ENCODE data around the gene PLXNA4.

PLXNA4 gene

DNA sequence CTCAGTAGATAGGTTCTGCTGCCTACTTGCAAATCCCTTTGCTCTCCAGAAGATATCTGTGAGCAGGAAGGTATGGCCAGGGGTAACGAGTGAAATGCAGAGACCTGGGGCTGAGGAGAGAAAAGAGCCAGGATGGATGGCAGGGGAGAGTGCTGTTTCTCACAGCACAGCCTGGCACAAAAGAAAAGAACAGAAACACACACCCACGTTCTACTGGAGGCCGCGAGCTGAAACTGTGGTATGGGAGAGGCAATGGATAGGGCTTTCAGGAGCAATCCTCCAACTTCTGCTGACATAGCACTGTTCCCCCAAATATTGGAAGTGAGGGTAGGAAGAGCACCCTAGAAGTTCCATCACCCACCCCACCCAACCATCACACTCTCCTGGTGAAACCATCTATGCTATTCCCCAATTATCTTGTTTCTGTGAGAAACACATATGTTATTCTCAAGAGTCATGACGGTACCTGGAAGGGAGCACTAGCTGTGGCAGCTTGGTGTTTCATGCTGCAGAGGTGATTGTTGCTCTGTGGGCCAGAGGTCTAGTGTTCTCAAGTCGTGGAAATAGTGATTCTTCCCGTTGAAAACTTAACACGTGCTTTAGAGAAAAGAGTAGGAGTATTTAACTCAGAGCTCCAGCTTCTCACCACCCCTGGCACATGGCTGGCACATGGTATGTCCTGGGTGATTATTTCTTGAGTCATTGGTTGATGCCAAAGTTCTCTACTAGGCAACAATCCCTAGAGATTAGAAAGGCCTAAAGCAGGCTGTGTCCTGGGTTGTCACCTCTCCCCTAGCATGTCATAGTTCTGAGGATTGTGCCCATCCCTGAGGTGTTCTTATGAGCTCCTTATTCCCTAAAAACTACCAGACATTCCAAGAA lies 198.3 kb downstream of the PLXNA4 start:
- H3K36me3 ChIP-seq (replicated peaks): no peaks in the 10 kb centered on the region
- H3K27me3 ChIP-seq (replicated peaks): no peaks in the 10 kb centered on the region
- in situ Hi-C loops (cut with HindIII; ENCODE audit: low pct_ligation_motif_present, low sequenced_read_pairs): no loop called here
- DNase-seq: no peak
- H3K4me3 ChIP-seq (ENCODE audit: low read depth, low read length): no peak overlapping the region
- TF ChIP-seq, protein P1, sequence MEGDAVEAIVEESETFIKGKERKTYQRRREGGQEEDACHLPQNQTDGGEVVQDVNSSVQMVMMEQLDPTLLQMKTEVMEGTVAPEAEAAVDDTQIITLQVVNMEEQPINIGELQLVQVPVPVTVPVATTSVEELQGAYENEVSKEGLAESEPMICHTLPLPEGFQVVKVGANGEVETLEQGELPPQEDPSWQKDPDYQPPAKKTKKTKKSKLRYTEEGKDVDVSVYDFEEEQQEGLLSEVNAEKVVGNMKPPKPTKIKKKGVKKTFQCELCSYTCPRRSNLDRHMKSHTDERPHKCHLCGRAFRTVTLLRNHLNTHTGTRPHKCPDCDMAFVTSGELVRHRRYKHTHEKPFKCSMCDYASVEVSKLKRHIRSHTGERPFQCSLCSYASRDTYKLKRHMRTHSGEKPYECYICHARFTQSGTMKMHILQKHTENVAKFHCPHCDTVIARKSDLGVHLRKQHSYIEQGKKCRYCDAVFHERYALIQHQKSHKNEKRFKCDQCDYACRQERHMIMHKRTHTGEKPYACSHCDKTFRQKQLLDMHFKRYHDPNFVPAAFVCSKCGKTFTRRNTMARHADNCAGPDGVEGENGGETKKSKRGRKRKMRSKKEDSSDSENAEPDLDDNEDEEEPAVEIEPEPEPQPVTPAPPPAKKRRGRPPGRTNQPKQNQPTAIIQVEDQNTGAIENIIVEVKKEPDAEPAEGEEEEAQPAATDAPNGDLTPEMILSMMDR (IDR thresholded peaks at IDR 0.05; ENCODE audit: low read depth, low read length, missing control alignments): no peak
- no peak overlapping the region for H3K27ac ChIP-seq

DNA sequence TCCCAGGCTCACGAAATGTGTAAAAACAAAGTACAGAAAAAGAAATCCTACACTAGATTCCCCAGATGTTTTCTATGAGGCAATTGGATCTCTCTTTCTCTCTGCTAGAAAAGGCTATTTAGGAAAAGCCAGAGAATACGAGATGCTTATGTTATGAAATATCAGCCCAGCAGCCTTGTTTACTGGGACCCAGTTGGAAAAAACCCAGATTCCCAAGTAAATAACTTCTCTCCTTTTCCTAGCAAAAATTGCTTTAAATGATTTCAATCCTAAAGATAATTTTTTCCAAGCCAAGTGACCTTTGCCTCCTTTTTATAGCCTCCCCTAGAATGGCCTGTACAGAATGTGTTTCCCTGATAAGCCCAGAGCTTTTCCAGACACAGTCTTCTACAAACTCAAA lies 199.3 kb downstream of the PLXNA4 start:
- TF ChIP-seq, protein P1 (IDR thresholded peaks at IDR 0.05; ENCODE audit: low read depth, low read length, missing control alignments): no peak
- in situ Hi-C loops (cut with HindIII; ENCODE audit: low pct_ligation_motif_present, low sequenced_read_pairs): no loop called here
- no peak for DNase-seq
- no peak overlapping the region for H3K27ac ChIP-seq
- H3K4me3 ChIP-seq (ENCODE audit: low read depth, low read length): no peak overlapping the region
- H3K27me3 ChIP-seq (replicated peaks): no peaks in the 10 kb centered on the region
- no peaks in the 10 kb centered on the region for H3K36me3 ChIP-seq (replicated peaks)

DNA sequence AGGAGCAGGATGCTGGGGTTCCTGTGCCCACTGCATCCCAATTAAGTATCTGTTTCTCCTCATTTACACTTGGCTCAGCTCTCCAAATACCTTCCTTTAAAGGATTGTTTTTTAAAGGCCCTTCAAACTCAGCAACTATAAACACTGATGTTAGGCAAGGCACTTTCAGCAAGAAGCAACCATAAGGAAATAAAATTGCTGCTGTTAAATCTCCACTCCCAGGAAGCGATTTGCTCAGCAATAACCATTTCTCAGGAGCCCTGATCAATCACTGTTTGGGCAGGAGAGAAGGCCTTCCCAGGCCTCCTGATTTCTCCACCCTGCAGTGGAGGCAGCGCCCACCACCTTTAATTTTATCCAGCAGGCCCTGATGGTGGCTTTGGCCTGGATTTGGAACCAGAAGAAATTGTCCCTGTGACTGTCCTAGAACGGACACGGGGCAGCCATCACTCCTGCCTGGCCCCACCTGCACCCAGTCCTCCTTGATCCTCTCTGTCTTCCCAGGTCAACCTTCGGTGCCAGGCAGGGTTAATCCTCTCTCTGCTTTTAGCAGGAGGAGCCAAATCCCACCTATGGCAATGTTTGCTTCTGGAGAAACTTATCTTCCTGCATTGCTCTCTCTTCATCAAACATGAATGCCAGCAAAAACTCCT lies 199.8 kb downstream of the PLXNA4 start:
- no peaks in the 10 kb centered on the region for H3K27me3 ChIP-seq (replicated peaks)
- TF ChIP-seq, protein P1 (IDR thresholded peaks at IDR 0.05; ENCODE audit: low read depth, low read length, missing control alignments): no peak
- DNase-seq: no peak
- H3K27ac ChIP-seq: no peak overlapping the region
- no peak overlapping the region for H3K4me3 ChIP-seq (ENCODE audit: low read depth, low read length)
- H3K36me3 ChIP-seq (replicated peaks): no peaks in the 10 kb centered on the region
- in situ Hi-C loops (cut with HindIII; ENCODE audit: low pct_ligation_motif_present, low sequenced_read_pairs): no loop called here

DNA sequence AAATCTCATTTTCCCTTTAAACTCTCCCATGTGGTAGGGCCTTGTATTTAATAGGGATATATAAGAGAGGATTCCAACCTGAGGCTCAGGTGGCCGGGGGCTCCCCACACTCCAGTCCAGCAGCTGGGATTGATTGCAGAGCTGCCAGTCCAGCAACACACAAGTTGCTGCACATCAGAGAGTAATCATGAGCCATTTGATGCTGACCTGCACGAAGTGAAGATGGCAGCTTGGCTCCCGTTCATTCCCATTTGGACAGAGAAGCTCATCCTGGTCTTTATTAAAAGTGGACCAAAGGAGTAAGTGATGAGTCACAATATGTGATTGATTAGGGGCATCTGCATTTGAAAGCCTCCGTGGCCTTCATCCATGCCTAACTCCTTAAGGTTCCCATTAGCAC lies 202.4 kb downstream of the PLXNA4 start:
- H3K36me3 ChIP-seq (replicated peaks): no peaks in the 10 kb centered on the region
- TF ChIP-seq, protein P1 (IDR thresholded peaks at IDR 0.05; ENCODE audit: low read depth, low read length, missing control alignments): no peak
- H3K27ac ChIP-seq: no peak overlapping the region
- H3K4me3 ChIP-seq (ENCODE audit: low read depth, low read length): no peak overlapping the region
- DNase-seq: no peak
- in situ Hi-C loops (cut with HindIII; ENCODE audit: low pct_ligation_motif_present, low sequenced_read_pairs): no loop called here
- no peaks in the 10 kb centered on the region for H3K27me3 ChIP-seq (replicated peaks)

DNA sequence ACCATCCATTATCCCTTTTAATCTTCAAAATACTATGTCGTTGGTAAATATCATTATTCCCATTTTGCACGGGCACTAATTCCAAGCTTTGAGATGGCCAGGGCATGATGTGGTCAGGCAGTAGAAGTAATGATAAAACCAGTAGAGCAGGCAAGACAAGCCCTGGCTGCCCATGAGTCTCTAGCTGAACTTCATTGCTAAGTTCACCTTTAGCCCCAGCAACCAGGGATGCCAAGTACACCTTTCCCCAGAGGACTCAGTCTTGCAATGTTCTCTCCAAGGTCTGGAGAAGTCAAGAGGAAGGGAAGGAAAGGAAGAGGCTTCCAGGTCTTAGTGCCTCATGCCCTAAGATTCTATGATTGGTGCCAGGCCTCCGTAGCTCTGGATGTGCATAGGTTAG lies 203.2 kb downstream of the PLXNA4 start:
- TF ChIP-seq, protein P1 (IDR thresholded peaks at IDR 0.05; ENCODE audit: low read depth, low read length, missing control alignments): no peak
- H3K36me3 ChIP-seq (replicated peaks): no peaks in the 10 kb centered on the region
- H3K4me3 ChIP-seq (ENCODE audit: low read depth, low read length): no peak overlapping the region
- DNase-seq: no peak
- H3K27ac ChIP-seq: no peak overlapping the region
- in situ Hi-C loops (cut with HindIII; ENCODE audit: low pct_ligation_motif_present, low sequenced_read_pairs): no loop called here
- H3K27me3 ChIP-seq (replicated peaks): no peaks in the 10 kb centered on the region

Measured in brain microvascular endothelial cell (primary cell).